Stimulated activated CD8-positive, alpha-beta memory T cell treated with anti-CD3 and anti-CD28 coated beads, Interleukin-15, amount 100 ng/mL, for 24 hours (primary cell): ENCODE results near the gene LDLRAD4.

Experiments used
- DNase-seq: peaks from one replicate; pipeline ENCODE4 v3.0.0-alpha.2; 2020; ENCODE audit warnings: low read depth

The LDLRAD4 gene

DNA sequence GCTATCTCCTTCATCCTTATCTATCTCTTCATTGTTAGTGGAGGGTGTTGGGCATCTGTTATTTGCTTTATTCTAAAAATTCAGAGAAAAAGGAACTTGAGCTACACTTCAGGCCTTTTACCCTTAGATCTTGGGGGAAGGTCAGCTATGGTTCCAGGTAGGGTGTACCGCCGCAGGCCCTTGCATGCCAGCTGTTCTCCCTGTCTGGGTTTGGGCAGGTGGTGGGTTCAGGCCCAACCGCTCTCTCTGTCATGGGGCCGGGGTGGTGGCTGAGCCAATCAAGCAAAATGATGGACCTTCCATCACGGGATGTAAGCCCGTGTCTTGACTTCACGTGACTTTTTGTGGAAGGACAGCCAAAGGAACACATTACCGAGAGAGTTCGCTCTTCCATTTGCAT, 231.1 kb downstream of the LDLRAD4 start:
- DNase-seq, result no peak

DNA sequence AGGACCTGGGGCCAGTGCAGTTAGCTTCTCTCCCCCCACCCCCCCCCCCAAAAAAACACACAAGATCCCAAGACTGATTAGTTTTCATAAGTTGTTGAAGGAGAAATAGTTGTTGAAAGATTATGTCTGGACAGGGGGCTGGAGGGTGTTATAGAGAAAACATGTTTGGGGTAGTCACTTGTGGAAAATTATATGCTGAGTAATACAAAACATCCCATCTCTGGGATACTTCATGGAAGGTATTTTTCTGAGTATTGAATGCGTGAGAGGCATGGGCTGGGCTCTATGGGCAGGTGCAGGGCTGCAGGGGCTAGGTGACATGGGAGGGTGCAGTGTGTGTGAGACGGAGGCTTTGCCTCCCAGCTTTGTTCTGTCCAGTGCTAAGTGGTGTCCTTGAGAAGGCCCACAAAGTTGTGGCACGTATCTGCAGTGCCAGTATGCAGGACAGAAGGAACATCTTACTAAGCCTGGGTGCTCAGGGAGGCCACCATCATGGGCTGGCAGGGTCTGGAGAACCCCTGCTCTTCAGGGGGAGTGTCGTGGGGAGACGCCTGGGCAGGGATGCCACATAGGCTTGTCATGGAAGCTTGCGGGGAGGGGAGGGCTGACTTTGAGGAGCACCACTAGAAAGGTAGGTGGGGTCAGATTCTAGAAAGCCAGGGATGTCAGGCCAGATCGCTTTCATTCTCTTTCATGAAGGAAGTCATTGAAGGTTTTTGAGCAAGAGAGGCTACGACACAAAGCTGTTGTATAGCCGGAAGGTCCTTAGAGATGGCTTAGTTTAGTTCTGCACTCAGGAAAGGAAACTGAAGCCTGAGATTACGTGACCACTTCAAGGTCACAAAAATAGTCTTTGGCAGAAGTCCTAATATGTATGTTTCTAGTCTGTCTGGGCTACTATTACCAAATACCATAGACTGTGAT, 232.0 kb downstream of the LDLRAD4 start:
- no peak for DNase-seq

DNA sequence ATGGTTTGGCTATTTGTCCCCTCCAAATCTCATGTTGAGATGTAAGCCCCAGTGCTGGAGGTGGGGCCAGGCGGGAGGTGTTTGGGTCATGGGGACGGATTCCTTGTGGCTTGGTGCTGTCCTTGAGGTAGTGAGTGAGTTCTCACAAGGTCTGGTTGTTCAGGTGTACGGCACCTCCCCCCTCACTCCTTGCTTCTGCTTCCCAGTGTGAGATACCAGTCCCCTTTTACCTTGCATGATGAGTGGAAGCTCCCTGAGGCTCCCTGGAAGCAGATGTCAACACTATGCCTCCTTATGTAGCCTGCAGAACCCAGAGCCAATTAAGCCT, 232.6 kb downstream of the LDLRAD4 start:
- no peak for DNase-seq

DNA sequence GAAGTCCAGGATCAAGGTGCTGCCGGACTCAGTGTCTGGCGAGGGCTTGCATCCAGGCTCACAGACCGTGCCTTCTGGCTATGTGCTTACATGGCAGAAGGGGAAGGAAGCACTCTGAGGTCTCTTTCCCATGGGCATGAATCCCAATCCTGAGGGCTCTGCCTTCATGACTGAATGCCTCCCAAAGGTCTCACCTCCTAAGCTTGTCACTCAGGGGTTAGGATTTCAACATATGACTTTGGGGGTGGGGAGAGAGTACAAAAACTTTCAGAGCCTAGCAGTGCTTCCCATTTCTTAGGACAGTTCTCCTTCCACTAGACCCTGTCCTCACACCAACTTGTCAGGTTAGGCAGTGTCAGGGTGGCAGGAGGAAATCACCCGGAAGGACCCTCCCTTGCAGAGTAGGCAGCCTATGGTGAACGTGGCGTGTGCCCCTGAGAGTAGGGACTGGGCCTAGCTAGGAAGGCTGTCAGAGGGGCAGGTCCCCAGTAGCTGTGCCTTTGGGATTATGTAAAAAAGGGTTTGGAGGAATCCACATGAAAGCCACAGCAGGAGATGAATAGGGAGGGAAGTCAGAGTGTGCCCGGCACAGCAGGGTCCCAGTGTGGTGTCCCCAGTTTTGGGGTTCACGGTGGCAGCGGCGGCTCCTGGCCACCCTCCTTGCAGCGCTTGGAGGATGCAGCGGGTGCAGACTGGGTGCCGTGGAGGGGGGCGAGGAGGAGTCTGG, 233.3 kb downstream of the LDLRAD4 start:
- no peak for DNase-seq

DNA sequence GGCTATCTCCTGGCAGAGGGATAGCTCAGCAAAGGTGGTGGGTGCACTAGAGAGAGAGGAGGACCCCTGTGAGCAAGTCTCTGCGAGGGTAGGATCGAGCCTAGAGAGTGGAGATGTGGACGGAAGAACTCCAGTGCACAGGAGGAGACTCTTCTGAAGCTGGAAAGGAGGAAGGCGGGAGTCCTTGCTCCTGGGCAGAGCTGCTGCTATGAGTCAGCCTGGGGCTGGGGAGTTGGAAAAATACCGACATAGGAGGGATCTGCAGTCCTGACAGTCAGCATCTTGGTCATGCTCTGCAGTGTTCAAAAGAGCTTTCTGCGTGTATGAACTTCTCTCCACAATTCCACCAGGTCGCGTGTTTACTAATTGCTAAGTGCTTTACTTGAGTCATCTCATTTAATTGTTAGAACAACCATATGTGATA, 233.8 kb downstream of the LDLRAD4 start:
- DNase-seq, result no peak

DNA sequence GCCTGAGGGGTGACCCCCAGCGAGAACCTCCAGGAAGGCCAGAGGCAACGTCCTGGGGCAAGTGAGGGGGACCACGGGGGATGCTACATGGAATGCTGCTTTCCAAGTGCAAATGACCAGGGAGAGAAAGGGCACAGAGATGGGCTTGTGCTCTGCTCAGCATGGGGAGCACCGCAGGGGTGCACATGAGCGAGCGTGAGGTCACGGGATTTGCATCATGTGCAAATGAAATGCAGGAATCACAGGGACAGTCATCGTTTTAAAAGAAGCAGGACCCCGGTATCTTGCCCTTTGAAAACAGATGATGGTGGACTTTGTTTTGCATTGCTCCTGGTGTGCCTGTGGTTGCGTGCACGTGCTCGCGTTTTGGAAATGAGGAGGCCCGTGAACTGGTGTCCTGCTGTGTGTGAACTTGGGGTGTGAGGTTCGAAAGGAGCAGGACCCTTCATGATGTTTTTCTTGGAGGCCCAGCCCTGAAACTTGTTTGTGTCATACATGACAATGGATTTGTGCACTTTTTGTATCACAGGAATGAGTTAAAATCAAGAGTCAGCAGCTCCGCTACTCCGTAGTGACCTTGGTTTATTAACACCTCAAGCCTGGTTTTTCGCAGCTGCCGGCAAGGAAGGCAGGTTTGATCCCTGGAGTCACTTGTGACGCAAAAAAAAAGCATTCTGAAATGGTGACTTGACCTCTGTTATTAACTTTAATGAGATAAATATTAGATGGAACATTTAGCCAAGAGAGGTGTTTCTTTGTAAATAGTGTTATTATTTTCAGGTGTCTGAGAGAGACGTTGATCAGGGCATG, 234.5 kb downstream of the LDLRAD4 start:
- no peak for DNase-seq

DNA sequence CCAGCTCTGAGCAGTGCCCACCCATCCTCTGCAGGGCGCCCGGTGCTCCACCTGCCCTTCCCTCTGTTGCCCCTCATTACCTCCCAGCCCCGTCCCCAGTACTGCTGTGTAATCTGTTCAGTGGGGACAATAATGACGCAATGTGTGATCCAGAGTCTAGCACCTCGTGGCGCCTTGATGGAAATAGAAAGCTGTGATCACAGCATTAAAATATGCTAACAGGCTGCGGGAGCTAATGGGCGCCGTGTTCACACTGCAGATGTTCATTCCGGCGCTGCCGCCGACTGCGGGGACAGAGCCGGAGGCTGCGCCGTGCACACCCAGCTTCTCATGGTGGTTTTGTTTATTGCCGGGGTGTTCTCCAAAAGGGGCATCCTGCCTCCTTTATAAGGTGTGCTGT, 235.2 kb downstream of the LDLRAD4 start:
- no peak for DNase-seq

DNA sequence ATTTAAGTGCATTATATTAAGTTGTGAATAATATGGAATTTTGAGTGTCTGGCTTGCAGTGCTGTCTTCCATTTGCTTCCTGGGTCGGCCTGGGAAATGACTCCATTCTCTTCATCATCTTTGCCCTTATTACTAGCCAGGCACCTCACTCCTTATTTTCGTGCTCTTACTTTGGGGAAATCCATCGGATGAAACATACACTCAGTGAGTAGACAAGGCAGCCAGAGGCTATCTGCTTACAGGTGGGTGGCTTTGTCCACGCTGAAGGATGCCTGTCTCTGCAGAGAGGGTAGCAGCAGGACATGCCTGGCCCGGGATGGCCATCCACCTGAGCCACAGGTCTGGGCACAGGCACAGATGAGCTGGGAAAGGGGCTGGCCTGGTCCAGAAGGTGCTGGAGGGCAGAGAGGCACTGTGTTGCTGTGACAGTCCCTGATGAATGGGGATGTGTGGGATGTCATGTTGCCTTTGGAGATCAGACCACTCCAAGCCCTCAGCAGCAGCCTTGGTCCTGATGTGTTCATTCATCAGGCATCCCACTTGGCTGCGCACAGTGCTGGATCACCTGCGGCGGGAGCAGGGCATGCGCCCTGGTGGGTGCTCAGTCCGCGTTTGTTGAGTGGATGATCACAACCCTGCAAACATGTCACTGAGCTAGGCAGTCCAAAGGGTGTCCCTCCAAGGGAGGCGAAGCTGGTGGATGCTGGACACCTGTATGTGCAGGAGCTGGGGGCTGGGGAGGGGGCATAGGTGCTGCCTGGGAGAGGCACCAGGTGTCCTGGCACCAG, 236.0 kb downstream of the LDLRAD4 start:
- DNase-seq, result no peak

DNA sequence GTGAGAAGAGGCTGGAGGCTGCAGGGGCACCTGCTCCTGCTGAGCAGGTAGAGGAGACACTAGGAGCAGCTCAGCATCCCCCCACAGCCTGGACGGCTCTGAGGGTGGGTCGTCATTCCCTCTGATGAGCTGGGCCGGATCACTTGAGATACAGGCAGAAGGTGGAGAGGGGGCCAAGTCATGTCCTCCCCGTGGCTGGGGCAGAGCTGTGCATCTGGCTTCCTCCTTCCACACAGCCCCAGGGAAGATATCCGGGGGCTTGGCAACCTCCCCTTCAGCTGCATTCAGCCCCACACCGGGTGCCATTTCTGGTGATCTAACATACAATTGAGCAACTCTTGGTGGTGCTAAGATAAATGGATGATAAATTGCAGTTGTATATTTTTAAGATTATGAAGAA, 236.9 kb downstream of the LDLRAD4 start:
- DNase-seq, result no peak

DNA sequence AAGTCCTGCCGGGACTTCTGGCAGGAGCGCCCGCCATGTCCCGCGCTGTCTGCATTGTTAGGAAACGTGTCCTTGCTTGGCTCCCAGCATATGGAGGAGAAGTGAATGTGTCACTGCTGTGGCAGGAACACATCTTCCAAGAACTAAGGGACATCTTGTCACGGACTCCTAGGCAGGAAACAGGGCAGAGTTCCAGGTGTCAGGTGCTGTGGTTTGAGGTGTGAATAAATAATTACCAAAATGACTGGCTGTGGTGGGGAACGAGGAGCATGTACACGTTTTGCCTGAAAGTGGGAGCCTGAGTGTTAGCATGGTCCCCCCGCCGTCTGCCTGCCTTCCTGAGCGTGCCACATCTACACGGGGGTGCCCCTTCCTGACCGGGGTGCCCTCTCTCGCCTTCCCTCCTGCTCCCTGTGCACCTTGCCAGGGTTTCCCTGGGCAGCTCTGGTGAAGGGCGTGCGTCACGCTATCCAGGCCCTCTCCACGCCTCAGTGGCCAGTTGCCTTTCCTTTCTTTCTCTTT, 237.5 kb downstream of the LDLRAD4 start:
- no peak for DNase-seq

DNA sequence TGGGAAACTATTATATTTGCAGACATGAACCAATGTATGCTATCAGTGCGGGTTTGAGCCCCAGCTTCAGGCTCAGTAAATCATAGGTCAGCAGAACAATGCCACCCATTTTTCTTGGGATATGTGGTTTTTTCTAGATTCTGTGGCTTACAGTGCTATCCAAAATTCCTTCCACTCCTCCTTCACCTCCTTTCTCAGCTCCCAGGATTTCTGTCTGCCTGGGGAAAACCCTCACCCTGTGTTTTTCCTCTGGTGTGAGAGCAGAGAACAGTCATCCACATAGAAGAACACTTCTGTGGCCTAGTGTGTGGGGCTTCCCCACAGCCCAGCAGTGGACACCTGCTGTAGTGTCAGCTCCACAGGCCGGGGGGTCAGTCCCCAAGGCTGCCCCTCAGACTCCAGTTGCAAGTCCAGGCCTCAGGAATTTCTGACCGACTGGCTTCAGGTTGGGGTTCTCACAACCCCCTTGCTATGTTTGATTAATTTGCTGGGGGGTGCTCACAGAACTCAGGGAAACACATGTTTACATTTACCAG, 238.2 kb downstream of the LDLRAD4 start:
- no peak for DNase-seq

DNA sequence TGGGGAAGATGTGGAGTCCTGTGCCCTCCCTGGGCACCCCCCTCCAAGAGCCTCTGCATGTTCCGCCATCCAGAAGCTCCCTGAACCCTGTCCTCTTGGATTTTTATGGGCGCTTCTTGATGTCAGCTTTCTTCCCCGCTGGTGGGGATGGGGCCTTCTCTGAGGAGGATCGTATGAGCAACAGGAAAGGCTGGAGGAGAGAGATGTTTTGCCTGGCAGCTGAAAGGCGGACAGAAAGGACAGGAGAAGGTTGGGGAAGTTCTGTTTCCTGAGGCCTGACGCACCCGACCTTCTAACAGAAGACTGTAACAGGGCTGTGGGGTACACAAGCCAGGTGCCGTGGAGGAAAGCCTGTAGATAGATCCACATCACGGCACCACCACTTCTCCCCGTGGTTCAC, 238.8 kb downstream of the LDLRAD4 start:
- DNase-seq, result no peak

DNA sequence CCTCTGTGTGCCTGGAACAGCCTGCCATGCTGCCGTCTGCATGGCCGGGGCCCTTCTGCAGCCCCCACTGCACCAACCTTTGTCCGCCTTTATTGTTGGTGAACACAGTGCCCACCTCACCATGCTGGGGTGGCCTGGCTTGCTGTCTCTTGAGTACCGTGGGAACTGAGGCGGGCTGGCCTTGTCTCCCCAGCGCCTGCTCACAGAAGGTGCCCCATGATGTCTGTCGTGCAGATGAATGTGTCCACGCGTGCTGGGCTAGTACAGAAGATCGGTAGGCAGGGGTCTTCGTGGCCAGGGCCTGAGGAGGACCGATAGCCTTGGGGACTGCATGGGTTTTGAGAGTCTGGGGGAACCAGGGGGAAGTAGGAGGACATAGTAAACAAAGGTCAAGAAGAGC, 242.4 kb downstream of the LDLRAD4 start:
- DNase-seq, result no peak

DNA sequence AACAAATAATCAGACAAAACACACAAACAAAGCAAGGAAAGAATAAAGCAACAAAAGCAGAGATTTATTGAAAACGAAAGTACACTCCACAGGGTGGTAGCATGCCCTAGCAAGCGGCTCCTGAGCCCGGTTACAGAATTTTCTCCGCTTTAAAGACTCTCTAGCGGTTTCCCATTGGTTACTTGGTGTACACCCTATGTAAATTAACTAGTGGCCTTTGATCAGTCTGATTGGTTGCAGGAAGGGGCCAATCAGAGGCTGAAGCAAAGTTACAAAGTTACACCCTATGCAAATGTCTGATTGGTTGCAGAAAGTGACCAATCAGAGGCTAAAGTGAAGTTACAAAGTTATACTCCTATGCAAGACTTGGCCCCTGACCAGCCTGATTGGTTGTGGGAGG, 242.9 kb downstream of the LDLRAD4 start:
- DNase-seq, result no peak

DNA sequence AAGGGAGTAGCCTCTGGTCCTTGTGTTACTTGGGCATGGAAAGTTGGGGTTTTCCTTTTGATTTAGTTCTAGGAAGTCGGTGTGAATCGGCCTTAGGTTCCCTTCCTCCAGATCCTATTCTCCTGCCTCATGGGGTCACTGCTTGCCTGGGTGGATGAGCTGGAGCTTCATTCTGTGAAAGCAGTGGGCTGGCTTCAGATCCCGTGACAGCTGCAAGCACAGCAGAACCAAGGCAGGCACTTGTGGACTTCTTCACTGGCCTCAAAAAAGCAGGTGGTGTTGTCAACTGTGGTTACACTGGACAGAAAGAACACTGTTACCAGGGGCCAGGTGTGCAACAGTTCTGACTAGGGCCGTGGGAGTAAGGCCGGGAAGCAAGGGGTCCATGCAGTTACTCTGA, 243.4 kb downstream of the LDLRAD4 start:
- no peak for DNase-seq

DNA sequence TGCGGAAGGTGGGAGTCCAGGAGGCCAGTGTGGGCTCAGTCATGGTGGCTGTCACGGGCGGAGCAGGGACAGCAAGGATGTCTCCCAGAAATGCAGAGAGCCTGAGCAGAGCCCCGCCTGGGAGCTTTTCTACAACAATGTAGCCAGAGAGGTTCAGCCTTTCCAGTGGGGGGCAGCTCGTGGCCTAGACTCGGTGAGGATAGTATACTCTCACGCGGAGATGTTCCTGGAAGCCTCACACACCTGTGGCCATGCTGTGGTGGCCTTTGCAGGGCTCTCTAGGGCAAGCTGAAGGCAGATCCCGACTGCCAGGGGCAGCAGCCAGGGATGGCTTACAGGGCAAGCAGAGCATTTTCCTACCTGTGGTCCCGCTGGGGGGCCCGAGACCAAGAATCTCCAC, 244.1 kb downstream of the LDLRAD4 start:
- no peak for DNase-seq

DNA sequence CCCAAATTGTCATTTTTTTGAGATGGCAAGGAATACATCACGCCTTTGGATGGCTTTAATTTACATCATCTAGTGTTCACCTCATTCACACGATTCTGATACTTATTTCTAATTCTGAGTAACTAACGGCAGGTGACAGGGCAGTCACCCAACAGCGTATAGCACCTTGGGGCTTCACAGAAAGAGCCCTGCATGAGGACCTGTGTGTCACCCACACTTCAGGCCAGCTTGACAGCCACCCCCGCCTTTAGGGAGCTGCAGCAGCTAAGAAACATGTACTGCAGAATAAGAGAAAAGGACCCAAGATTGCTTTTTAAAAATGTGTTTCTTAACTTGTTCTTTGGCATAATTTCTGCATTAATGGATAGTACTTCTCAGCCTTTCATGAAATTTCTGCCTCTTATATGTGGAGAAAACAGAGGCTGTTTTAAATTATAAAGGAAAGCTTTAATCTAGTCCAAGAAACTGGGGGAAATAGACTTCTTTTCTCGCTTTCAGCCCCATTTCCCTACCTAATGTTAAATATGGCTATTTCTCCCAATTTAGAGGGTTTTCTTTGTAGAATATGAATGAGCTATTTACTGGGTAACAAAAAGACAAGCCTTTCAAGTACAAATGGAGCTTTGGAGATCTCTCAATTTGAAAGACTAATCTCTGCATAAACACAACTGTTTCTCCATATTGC, 245.1 kb downstream of the LDLRAD4 start:
- no peak for DNase-seq

DNA sequence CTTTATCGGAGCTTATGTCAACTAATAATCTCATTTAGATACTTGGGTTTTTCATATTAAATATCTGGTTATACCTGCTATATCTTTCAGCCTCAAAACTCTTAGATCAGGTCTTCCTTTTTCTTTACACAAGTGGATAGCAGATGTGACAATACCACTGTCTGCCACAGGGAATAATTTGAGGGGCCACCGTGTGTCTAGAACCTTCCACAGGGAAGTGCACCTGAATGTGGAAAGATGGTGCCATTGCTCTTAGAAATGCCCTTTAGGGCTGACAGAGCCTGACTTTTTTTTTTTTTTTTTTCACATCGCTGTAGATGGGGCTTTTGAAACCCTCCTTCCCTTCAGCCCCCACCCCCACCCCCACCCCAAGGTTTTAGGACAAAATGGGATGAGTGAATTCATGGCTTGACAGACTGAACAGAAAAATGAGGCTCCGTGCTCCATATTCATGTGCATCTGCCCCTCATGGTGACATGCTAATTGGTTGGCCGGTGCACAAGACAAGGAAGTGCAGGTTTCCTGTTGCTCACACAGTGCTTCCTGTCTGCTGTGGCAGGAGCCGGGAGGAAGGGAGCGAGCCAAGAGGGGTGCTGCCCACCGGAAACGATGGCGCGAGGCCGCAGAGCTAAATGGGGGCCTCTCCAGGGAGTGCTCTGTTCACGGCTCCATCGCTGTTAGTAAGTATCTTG, 246.0 kb downstream of the LDLRAD4 start:
- peak; percentile 35 for DNase-seq

DNA sequence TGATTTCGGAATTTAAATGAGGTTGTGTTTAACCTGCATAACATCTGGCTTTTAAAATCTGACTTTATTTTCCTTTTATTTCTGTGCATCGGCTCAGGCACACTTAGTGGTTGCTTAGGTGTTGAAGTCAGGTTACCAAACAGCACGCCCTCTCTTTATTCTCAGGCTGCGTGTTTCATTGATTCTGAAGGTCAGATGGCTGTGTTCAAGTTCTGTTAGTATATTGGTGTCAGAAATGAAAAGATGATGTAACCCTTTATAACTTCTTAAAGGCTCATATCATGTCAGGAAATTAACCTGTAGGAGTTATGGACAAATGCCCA, 246.5 kb downstream of the LDLRAD4 start:
- no peak for DNase-seq

DNA sequence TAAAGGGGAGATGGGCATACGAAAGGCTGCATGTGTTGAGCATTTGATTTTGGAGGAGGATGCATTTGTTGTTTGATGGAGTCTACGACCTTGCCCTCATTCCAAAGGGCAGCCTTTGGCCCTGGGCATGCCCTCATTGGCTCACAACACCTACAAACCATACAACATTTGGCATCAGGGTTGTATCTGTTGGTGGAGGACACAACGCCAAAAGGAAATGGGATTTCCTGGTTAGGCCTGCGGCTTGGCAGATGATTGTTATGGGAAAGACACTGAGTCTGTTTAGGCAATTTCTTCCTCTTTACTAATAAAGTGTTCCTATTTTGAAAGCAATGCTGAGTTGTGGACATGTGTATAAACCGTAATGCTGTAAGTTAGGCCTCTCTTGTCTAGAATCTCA, 246.9 kb downstream of the LDLRAD4 start:
- DNase-seq, result no peak
